Activated B cell treated with CpG ODN at 0.5 μM for 24 hours (primary cell): ENCODE results near the gene HSD3B7. TPM values are rescaled to one million over a fixed set of nuclear protein-coding genes. Genes with fewer than 3 reads are reported as not detected.
A peak's percentile ranks its signal among the peaks of the same experiment; 100 is the strongest.

Source experiments
- ATAC-seq: fragments of 200-7000 bp; cut with Tn5 transposase; one replicate; pipeline ENCODE4 v1.10.0; 2021; ENCODE audit warnings: low read depth, mild to moderate bottlenecking, moderate library complexity
- CTCF ChIA-PET: fragments of 350-600 bp; sonication (Branson Sonifier 250); formaldehyde crosslinking; loops from one replicate; lab custom pipeline; 2021; ENCODE audit warnings: antibody characterized with exemption; lab: Charles Lee
- POLR2A ChIA-PET: fragments of 350-600 bp; sonication (Branson Sonifier 250); formaldehyde crosslinking; loops from one replicate; lab custom pipeline; 2021; ENCODE audit warnings: antibody characterized with exemption; lab: Charles Lee
- DNase-seq: peaks from one replicate; pipeline ENCODE4 v3.0.0; 2022
- H3K27ac Mint-ChIP-seq: one replicate; pipeline ENCODE4 v1.8.0; 2020; ENCODE audit warnings: mixed read lengths
- H3K27me3 Mint-ChIP-seq: one replicate; pipeline ENCODE4 v1.8.0; 2021; ENCODE audit warnings: mixed read lengths
- H3K36me3 Mint-ChIP-seq: one replicate; pipeline ENCODE4 v1.8.0; 2021; ENCODE audit warnings: low read depth, mixed read lengths
- H3K4me1 Mint-ChIP-seq: one replicate; pipeline ENCODE4 v1.8.0; 2021; ENCODE audit warnings: mixed read lengths
- H3K4me3 Mint-ChIP-seq: one replicate; pipeline ENCODE4 v1.8.0; 2020; ENCODE audit warnings: mild to moderate bottlenecking, mixed read lengths
- H3K9me3 Mint-ChIP-seq: one replicate; pipeline ENCODE4 v1.8.0; 2020; ENCODE audit warnings: mixed read lengths
- CTCF ChIP-seq: fragments of 200-600 bp; IDR thresholded peaks from one replicate; pipeline ENCODE4 v1.8.0; 2022; ENCODE audit warnings: antibody characterized with exemption, mild to moderate bottlenecking
- intact Hi-C: fragments of 100-400 bp; cut with micrococcal nuclease; formaldehyde crosslinking; loops from one replicate; pipeline ENCODE4 v1.15.1; 2024
- total RNA-seq: library from RNA; stranded (reverse); gene quantifications from 2 replicates; pipeline ENCODE4 v1.2.3, GENCODE V29; 2022

The HSD3B7 gene
- total RNA-seq, 1 donor from 2014 or later, result 1.3 TPM

DNA sequence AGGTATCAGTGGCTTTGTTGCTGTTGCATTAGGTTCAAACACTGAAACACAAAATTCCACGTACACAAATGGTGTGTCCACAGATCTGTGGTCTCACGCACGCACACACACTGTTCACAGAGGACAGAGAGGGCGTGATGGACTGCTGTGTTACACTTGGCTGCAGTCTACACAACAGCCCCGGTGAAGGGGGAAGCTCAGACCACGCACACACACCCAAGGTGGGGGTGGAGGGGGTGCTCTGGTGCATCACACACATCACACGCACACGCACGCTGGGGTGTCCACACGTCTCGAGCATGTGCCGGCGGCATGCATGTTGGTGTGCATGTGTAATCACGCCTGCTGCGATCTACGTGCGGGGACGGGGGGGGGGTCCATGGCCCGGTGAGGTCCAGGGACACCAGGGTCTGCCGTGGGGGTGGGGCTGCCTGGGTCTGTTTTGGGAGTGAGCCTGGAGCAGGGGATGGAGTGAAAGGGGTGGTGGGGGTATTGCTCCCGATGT, 7.3 kb downstream of the HSD3B7 start:
- DNase-seq (no peak), ATAC-seq (no peak)
- Mint-ChIP-seq H3K9me3 (no peaks in the 10 kb centered on the region), H3K36me3 (no peaks in the 10 kb centered on the region), H3K4me3 (no peak overlapping the region), H3K27ac (no peak overlapping the region), H3K4me1 (peaks cover 12% of the 10 kb centered on the region), H3K27me3 (no peaks in the 10 kb centered on the region)
- no peak for TF ChIP-seq CTCF
- ChIA-PET CTCF (no interaction called here), POLR2A (no interaction called here)
- intact Hi-C loops, result no loop called here

DNA sequence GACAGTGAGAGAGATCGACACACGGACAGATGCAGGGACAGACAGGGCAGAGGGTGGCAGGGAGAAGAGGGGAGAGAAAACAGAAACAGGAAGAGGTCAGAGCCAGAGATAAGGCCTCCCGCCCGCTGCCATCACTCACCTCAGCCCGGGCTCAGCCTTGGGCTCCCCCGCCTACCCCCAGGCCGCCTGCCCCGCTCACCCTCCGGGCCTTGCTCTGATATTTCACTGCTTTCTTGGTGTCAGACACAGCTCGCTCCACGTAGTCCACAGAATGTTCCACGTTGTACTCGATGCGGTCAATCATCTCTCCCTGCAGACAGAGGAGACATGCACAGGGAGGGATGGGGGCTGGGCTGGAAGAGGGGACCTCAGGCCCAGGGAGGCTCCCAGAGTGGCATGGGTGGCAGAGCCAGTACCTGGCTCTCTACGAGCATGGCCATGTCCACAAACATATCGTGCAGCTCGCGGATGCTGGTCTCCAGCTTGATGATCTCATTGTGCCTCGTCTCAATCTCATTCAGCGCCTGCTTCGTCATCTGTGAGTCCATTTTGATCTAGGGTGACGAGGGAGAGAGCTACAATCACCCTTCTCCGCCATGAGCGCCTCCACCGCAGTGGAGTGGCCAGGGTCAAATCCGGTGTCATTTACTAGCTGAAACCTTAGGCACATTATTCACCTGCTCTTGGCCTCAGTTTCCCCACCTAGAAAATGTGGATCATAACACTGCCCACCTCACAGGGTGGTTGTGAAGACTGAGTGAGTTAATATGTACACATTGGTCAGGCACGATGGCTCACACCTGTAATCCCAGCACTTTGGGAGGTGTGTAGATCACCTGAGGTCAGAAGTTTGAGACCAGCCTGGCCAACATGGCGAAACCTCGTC, 8.2 kb downstream of the HSD3B7 start:
- Mint-ChIP-seq H3K4me1 (peaks cover 12% of the 10 kb centered on the region), H3K9me3 (no peaks in the 10 kb centered on the region), H3K4me3 (no peak overlapping the region), H3K27ac (no peak overlapping the region), H3K27me3 (no peaks in the 10 kb centered on the region), H3K36me3 (no peaks in the 10 kb centered on the region)
- intact Hi-C loops, result no loop called here
- POLR2A ChIA-PET, result no interaction called here
- DNase-seq (no peak), ATAC-seq (no peak)
- CTCF ChIA-PET, result interaction anchor here (0.5 to 4.8 kb wide), 2 partner anchors 9 to 868 kb away, joined by 3 to 18 read pairs; partner anchors contain the start of gene HSD3B7
- no peak for TF ChIP-seq CTCF

- intact Hi-C loops, result loop anchor here (2.0 kb wide), 1 partner anchor 99 kb away; the partner anchor contains the start of gene VKORC1
- H3K27ac Mint-ChIP-seq, result peak overlapping the region; percentile 68
- no peaks in the 10 kb centered on the region for H3K27me3 Mint-ChIP-seq
- H3K9me3 Mint-ChIP-seq, result no peaks in the 10 kb centered on the region
- no peaks in the 10 kb centered on the region for H3K36me3 Mint-ChIP-seq
- peak overlapping the region; percentile 87 for H3K4me3 Mint-ChIP-seq
- CTCF ChIA-PET, result interaction anchor here (4.8 kb wide), 1 partner anchor 12 kb away, joined by 18 read pairs; the partner anchor contains the start of gene HSD3B7
- POLR2A ChIA-PET, result interaction anchor here (0.7 to 2.1 kb wide), 6 partner anchors 11 to 223 kb away, joined by 3 to 13 read pairs (median 4); partner anchors contain the start of genes KAT8, ZNF646 and ZNF668
- no peak for TF ChIP-seq CTCF
- DNase-seq, result no peak
- no peak for ATAC-seq
- peaks cover 12% of the 10 kb centered on the region for H3K4me1 Mint-ChIP-seq
Observed at GRCh38 chr16:30995927-30996323, 10.9 kb downstream of the HSD3B7 start.

DNA sequence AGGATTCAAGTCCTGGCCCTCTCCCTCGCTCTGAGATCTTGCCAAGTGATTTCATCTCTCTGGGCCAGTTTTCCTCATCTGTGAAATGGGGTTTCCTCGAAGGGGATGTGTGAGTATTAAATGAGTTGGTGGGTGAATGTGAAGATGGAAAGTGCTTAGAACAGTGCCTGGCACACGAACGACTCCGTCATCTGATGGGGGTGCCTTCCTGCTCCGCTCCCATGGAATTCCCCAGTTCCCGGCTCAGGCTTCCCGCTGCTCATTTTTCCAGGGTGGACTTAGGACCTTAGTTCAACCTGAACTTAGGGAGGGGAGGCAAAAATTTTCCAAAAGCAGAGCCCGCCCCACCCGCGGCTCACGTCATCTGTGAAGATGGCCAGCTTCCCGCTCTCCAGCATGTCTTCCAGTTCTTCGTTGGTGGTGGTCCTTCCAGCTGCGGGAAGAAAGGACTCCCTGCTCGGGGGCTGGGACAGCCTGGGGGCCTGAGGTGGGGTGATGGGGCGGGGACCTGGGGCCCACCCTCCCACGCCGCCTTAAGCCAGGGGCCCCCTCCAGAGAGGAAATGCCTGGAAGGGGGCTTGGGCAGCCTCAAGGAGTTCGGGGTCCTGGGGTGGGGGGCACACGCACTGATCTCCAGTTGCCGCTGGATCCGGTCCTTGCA, 11.4 kb downstream of the HSD3B7 start:
- ChIA-PET CTCF (interaction anchor here (4.8 kb wide), 1 partner anchor 12 kb away, joined by 18 read pairs; the partner anchor contains the start of gene HSD3B7), POLR2A (interaction anchor here (0.7 to 2.1 kb wide), 9 partner anchors 12 to 877 kb away, joined by 3 to 13 read pairs (median 4); partner anchors contain the start of genes KAT8, ZNF267, ZNF646 and ZNF668)
- Mint-ChIP-seq H3K27me3 (no peaks in the 10 kb centered on the region), H3K4me3 (peak overlapping the region; percentile 87), H3K9me3 (no peaks in the 10 kb centered on the region), H3K27ac (peak overlapping the region; percentile 76), H3K4me1 (peaks cover 12% of the 10 kb centered on the region), H3K36me3 (no peaks in the 10 kb centered on the region)
- no peak for TF ChIP-seq CTCF
- ATAC-seq (no peak), DNase-seq (no peak)
- intact Hi-C loops, result loop anchor here (2.0 kb wide), 1 partner anchor 98 kb away; the partner anchor contains the start of gene VKORC1
